Renal pelvis (tissue), 4 donors: ENCODE results near the gene FBXL16. TPM values are rescaled to one million over a fixed set of nuclear protein-coding genes. Genes with fewer than 3 reads are reported as not detected.

ENCODE experiments used
- DNase-seq: peaks from one replicate; pipeline ENCODE4 v3.0.0-alpha.2; 2013
- polyA plus RNA-seq, 3 donors: library from polyadenylated mRNA; unstranded; fragments of 120-200 nt; gene quantifications; one replicate each; pipeline ENCODE4 v1.2.1, GENCODE V29; 2013; ENCODE audit not compliant: insufficient read length in 3 of 3

Gene FBXL16
- polyA plus RNA-seq, 3 donors, result 1.1 to 2.8 (median 1.9) TPM

- DNase-seq, result no peak
Observed at GRCh38 chr16:667113-667779, 38.4 kb downstream of the FBXL16 start.

- DNase-seq, result no peak
Observed at GRCh38 chr16:666572-666971, 39.0 kb downstream of the FBXL16 start.

GRCh38 chr16:662597-662996 lies 43.0 kb downstream of the FBXL16 start:
- DNase-seq, result no peak

- no peak for DNase-seq
Observed at GRCh38 chr16:662095-662494, 43.5 kb downstream of the FBXL16 start.

GRCh38 chr16:661184-661821 lies 44.3 kb downstream of the FBXL16 start:
- no peak for DNase-seq

GRCh38 chr16:660459-661183 lies 45.0 kb downstream of the FBXL16 start:
- DNase-seq, result peak; percentile 67

GRCh38 chr16:660132-660458 lies 45.5 kb downstream of the FBXL16 start:
- DNase-seq, result no peak

GRCh38 chr16:659618-660017 lies 46.0 kb downstream of the FBXL16 start:
- DNase-seq, result no peak

- no peak for DNase-seq
Observed at GRCh38 chr16:658679-659571, 46.7 kb downstream of the FBXL16 start.

GRCh38 chr16:657487-657886 lies 48.1 kb downstream of the FBXL16 start:
- no peak for DNase-seq

GRCh38 chr16:654034-654433 lies 51.6 kb downstream of the FBXL16 start:
- DNase-seq, result no peak

- no peak for DNase-seq
Observed at GRCh38 chr16:652454-653305, 52.9 kb downstream of the FBXL16 start.

GRCh38 chr16:651844-652243 lies 53.8 kb downstream of the FBXL16 start:
- DNase-seq, result no peak

GRCh38 chr16:649631-650030 lies 56.0 kb downstream of the FBXL16 start:
- no peak for DNase-seq

- DNase-seq, result peak; percentile 88
Observed at GRCh38 chr16:648781-649589, 56.6 kb downstream of the FBXL16 start, which contains the start of gene WDR90. Gene WDR90, plus strand, starts transcription at chr16:649365. Its CDS starts 52 bp downstream, at chr16:649417.

- no peak for DNase-seq
Observed at GRCh38 chr16:648071-648780, 57.4 kb downstream of the FBXL16 start.

- DNase-seq, result no peak
Observed at GRCh38 chr16:647173-647902, 58.3 kb downstream of the FBXL16 start.

- DNase-seq, result no peak
Observed at GRCh38 chr16:646679-647172, 58.9 kb downstream of the FBXL16 start.
